HepG2 (cell line): ENCODE data around the gene SELENOH. TPM values are rescaled to one million over a fixed set of nuclear protein-coding genes. Genes with fewer than 3 reads are reported as not detected.
"Not testable (repeated sequence)": the region's sequence is repeated elsewhere in the genome, so short reads cannot be mapped to it uniquely, and the experiment has no call there.

Source experiments
- ATAC-seq: fragments of 200-7000 bp; cut with Tn5 transposase; 3 replicates; pipeline ENCODE4 v1.9.1; 2020; ENCODE audit warnings: mild to moderate bottlenecking, moderate library complexity
- BruUV-seq: library from RNA; stranded (reverse); fragments of 400-500 nt; replicated peaks from 2 replicates; lab custom pipeline; 2021; lab: Mats Ljungman, UMichigan
- CTCF ChIA-PET: fragments of 300-600 bp; formaldehyde crosslinking; extraction: SDS; loops from one replicate; lab custom pipeline; 2021; ENCODE audit warnings: low total read pairs, inconsistent platforms, low intra/inter-chr PET ratio; lab: Yijun Ruan, JAX
- POLR2A ChIA-PET: fragments of 350-600 bp; sonication (Branson Sonifier 250); formaldehyde crosslinking; loops from one replicate; lab custom pipeline; 2020; ENCODE audit warnings: antibody characterized with exemption, inconsistent platforms; lab: Yijun Ruan, JAX
- DNase-seq: peaks from one replicate; pipeline ENCODE4 v3.0.0-alpha.2; 2015; ENCODE audit warnings: low spot score
- FAIRE-seq: peaks from 3 replicates; lab custom pipeline; 2011; peaks lifted over from hg19 to GRCh38; lab: Jason Lieb, UNC
- H2AFZ ChIP-seq: one replicate; pipeline ENCODE4 v1.6.1; 2011; ENCODE audit warnings: low read length, inconsistent platforms
- H3K27ac ChIP-seq: fragments of 300-600 bp; 3 replicates; pipeline ENCODE4 v1.8.0; 2011; ENCODE audit warnings: mixed run types, mild to moderate bottlenecking, mixed read lengths, low read length, inconsistent platforms; ENCODE audit not compliant: insufficient read depth; ENCODE audit errors: extremely low read length
- H3K27me3 ChIP-seq, 2 experiments: fragments of 200-600 bp in 1 of 2; 2 replicates in 1 of 2; 3 replicates in 1 of 2; pipeline versions ENCODE4 v1.6.0 to v1.8.0; 2011; ENCODE audit warnings: low read length in 2 of 2, mild to moderate bottlenecking in 2 of 2, moderate library complexity in 2 of 2, inconsistent platforms in 1 of 2; ENCODE audit not compliant: insufficient read depth in 2 of 2, control insufficient read depth in 1 of 2
- H3K36me3 ChIP-seq, 2 experiments: fragments of 200-600 bp in 1 of 2; replicated peaks in 1 of 2; 2 replicates in 1 of 2; 3 replicates in 1 of 2; pipeline versions ENCODE4 v1.5.1 to v1.8.0; 2011; ENCODE audit warnings: low read length in 2 of 2, inconsistent platforms in 1 of 2; ENCODE audit not compliant: insufficient read depth in 2 of 2, control insufficient read depth in 1 of 2
- H3K4me1 ChIP-seq: 2 replicates; pipeline ENCODE4 v1.5.1; 2012; ENCODE audit warnings: low read length, inconsistent platforms; ENCODE audit not compliant: insufficient read depth
- H3K4me2 ChIP-seq: 2 replicates; pipeline ENCODE4 v1.6.0; 2011; ENCODE audit warnings: low read depth, low read length, inconsistent platforms
- H3K4me3 ChIP-seq, 3 experiments: fragments of 200-600 bp in 1 of 3; sonication (generic), shearing (Covaris generic) in 1 of 3; replicated peaks in 1 of 3; 2 replicates each; pipeline ENCODE4 v1.5.1; 2011 to 2016; ENCODE audit warnings: low read length in 3 of 3, inconsistent platforms in 2 of 3, low read depth in 2 of 3, mild to moderate bottlenecking in 2 of 3, control low read depth in 1 of 3, mixed read lengths in 1 of 3; ENCODE audit not compliant: insufficient read depth in 1 of 3
- H3K79me2 ChIP-seq: one replicate; pipeline ENCODE4 v1.6.1; 2011; ENCODE audit warnings: low read length, inconsistent platforms; ENCODE audit not compliant: insufficient read depth
- H3K9ac ChIP-seq: 2 replicates; pipeline ENCODE4 v1.6.0; 2011; ENCODE audit warnings: mild to moderate bottlenecking, low read depth, low read length, inconsistent platforms; ENCODE audit not compliant: insufficient read depth
- H3K9me3 ChIP-seq: 2 replicates; pipeline ENCODE4 v1.5.1; 2012; ENCODE audit warnings: mild to moderate bottlenecking, low read length
- H4K20me1 ChIP-seq: 2 replicates; pipeline ENCODE4 v1.6.0; 2011; ENCODE audit warnings: inconsistent platforms, mild to moderate bottlenecking, low read length, moderate library complexity; ENCODE audit not compliant: insufficient read depth
- ARNT2 ChIP-seq: sonication (generic); formaldehyde crosslinking; IDR thresholded peaks from 2 replicates; pipeline ENCODE4 v1.8.0; 2022; ENCODE audit warnings: mild to moderate bottlenecking, low read depth, missing genetic modification reagents, moderate library complexity
- CBX2 ChIP-seq, 2 experiments: fragments of 200-600 bp in 1 of 2; sonication (generic); formaldehyde crosslinking in 1 of 2; IDR thresholded peaks; 2 replicates each; pipeline versions ENCODE4 v1.7.0 to v1.8.1; 2018 to 2022; ENCODE audit warnings: low read depth in 2 of 2, low read length in 1 of 2, mild to moderate bottlenecking in 1 of 2, missing genetic modification reagents in 1 of 2
- EZH2 ChIP-seq: conservative IDR thresholded peaks from 2 replicates; pipeline ENCODE4 v1.6.1; 2012; ENCODE audit warnings: mild to moderate bottlenecking, low read depth, low read length, moderate library complexity
- KLF16 ChIP-seq, 2 experiments: sonication (generic) in 1 of 2; formaldehyde crosslinking in 1 of 2; IDR thresholded peaks; 2 replicates each; pipeline versions ENCODE4 v1.6.1 to v1.8.0; 2016 to 2023; ENCODE audit warnings: missing genetic modification reagents in 2 of 2, missing compliant biosample characterization in 1 of 2
- MED1 ChIP-seq: sonication (generic); formaldehyde crosslinking; IDR thresholded peaks from 2 replicates; pipeline ENCODE4 v1.4.0; 2020; ENCODE audit warnings: missing genetic modification reagents
- POLR2AphosphoS5 ChIP-seq: IDR thresholded peaks from 2 replicates; pipeline ENCODE4 v1.6.1; 2012; ENCODE audit warnings: low read depth, low read length
- PPARG ChIP-seq: conservative IDR thresholded peaks from 2 replicates; pipeline ENCODE4 v1.6.1; 2016; ENCODE audit warnings: missing biosample characterization, missing genetic modification reagents
- REXO4 ChIP-seq: sonication (generic); formaldehyde crosslinking; IDR thresholded peaks from 2 replicates; pipeline ENCODE4 v1.8.0; 2022; ENCODE audit warnings: missing genetic modification reagents, mild to moderate bottlenecking, borderline replicate concordance
- SSRP1 ChIP-seq: IDR thresholded peaks from 2 replicates; pipeline ENCODE4 v1.6.1; 2016; ENCODE audit warnings: control low read depth
- TIGD3 ChIP-seq: sonication (generic); formaldehyde crosslinking; IDR thresholded peaks from 2 replicates; pipeline ENCODE4 v1.5.1; 2020; ENCODE audit warnings: mild to moderate bottlenecking, missing genetic modification reagents, borderline replicate concordance
- TOE1 ChIP-seq: sonication (generic); formaldehyde crosslinking; IDR thresholded peaks from 2 replicates; pipeline ENCODE4 v1.4.0; 2020; ENCODE audit warnings: mild to moderate bottlenecking, missing genetic modification reagents
- ZKSCAN1 ChIP-seq: fragments of 150-350 bp; IDR thresholded peaks from 2 replicates; pipeline ENCODE4 v1.6.1; 2014; ENCODE audit warnings: low read length
- ZNF775 ChIP-seq: sonication (generic); formaldehyde crosslinking; IDR thresholded peaks from 2 replicates; pipeline ENCODE4 v1.4.0; 2020; ENCODE audit warnings: missing genetic modification reagents, mild to moderate bottlenecking, moderate library complexity, borderline replicate concordance
- ZNF891 ChIP-seq: sonication (generic); formaldehyde crosslinking; IDR thresholded peaks from 2 replicates; pipeline ENCODE4 v1.5.0; 2020; ENCODE audit warnings: mild to moderate bottlenecking, missing genetic modification reagents
- whole genome bisulfite sequencing: methylation state at CpG from one replicate; pipeline ENCODE4 v1.1.6; 2017; ENCODE audit warnings: low lambda C conversion rate; 5-methylcytosine and 5-hydroxymethylcytosine counted together
- in situ Hi-C: cut with HindIII; loops from 2 replicates; pipeline ENCODE4 v1.10.0; 2017; ENCODE audit warnings: low pct_unique_long_range_greater_than_20kb; ENCODE audit not compliant: extremely low pct_ligation_motif_present
- intact Hi-C: fragments of 100-400 bp; cut with micrococcal nuclease; formaldehyde crosslinking; loops from one replicate; pipeline ENCODE4 v1.10.0; 2022; ENCODE audit not compliant: unreplicated experiment
- polyA plus RNA-seq, 8 experiments: library from polyadenylated mRNA; depleted of rRNA in 3 of 8; stranded (reverse) in 7 of 8; unstranded in 1 of 8; fragments of >200 nt; fragmentation: Illumina TruSeq in 4 of 8; extraction: Trizol in 4 of 8; gene quantifications; 2 replicates each; pipeline versions ENCODE4 v1.2.1 to v1.2.3, GENCODE V29; 2011 to 2016; ENCODE audit warnings: low read depth in 4 of 8, missing spikeins in 1 of 8, mixed read lengths in 1 of 8; ENCODE audit not compliant: insufficient read depth in 1 of 8
- total RNA-seq, 5 experiments: library from RNA; depleted of rRNA; stranded (reverse); fragments of >200 nt; fragmentation: Illumina TruSeq; extraction: Trizol; gene quantifications; 2 replicates each; pipeline ENCODE4 v1.2.3, GENCODE V29; 2016; ENCODE audit warnings: low read depth in 1 of 5
- TF ChIP-seq, protein P1 (sequence below): sonication (generic); formaldehyde crosslinking; IDR thresholded peaks from 2 replicates; pipeline ENCODE4 v1.9.0; 2021; ENCODE audit warnings: missing genetic modification reagents, borderline replicate concordance

Gene SELENOH
- total and polyA plus RNA-seq, 2 of the 13 experiments (the other 11 are each of a cell fraction or from before 2014, with no cell fraction given) = 27.2 to 77.4 TPM

DNA sequence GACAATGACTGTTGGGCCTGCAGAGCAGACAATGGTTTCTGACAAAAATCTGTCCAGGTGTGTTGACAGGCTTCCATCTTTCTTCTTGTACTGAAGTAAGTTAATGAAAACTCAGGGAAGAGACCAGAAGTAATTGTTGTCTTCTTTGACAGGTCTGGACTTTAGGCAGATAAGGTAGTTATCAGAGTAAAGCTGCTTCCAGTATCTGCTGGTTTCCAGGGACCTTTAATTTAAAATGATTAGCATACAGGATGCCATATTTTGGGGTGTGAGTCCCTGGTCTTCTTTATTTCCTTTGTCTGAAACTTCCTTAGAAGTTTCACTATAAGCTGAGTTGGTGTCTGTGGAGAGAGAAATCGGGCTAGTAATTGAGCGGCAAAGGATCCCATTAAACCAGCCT, 27.5 kb upstream of the SELENOH start:
- peaks cover 0 to 7% of the 10 kb centered on the region in 2 experiments; a peak in 3 of 5 replicates for H3K36me3 ChIP-seq
- no peak for ATAC-seq
- peak overlapping the region; percentile 92 to 98 (median 92) for H3K4me3 ChIP-seq
- no peak for TF ChIP-seq POLR2AphosphoS5
- TF ChIP-seq MED1 = no peak
- no peak for TF ChIP-seq ARNT2 (CRISPR knock-in tag)
- no peak for TF ChIP-seq TIGD3 (CRISPR knock-in tag)
- TF ChIP-seq TOE1 (CRISPR knock-in tag) = no peak
- no peak for TF ChIP-seq PPARG (CRISPR knock-in tag)
- TF ChIP-seq, protein P1, sequence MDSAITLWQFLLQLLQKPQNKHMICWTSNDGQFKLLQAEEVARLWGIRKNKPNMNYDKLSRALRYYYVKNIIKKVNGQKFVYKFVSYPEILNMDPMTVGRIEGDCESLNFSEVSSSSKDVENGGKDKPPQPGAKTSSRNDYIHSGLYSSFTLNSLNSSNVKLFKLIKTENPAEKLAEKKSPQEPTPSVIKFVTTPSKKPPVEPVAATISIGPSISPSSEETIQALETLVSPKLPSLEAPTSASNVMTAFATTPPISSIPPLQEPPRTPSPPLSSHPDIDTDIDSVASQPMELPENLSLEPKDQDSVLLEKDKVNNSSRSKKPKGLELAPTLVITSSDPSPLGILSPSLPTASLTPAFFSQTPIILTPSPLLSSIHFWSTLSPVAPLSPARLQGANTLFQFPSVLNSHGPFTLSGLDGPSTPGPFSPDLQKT (CRISPR knock-in tag) = no peak
- TF ChIP-seq REXO4 (CRISPR knock-in tag) = no peak
- TF ChIP-seq SSRP1 (CRISPR knock-in tag) = no peak
- TF ChIP-seq KLF16 (CRISPR knock-in tag; IDR thresholded peaks at IDR 0.05) = no peak
- no peak for TF ChIP-seq EZH2
- TF ChIP-seq CBX2 (IDR thresholded peaks at IDR 0.05; ENCODE audit: low read depth, low read length) = no peak
- TF ChIP-seq CBX2 (CRISPR knock-in tag; IDR thresholded peaks at IDR 0.05; ENCODE audit: low read depth) = no peak
- TF ChIP-seq ZNF775 = no peak
- TF ChIP-seq ZKSCAN1 = no peak
- TF ChIP-seq ZNF891 (CRISPR knock-in tag) = no peak
- no peak overlapping the region for H2AFZ ChIP-seq
- H3K9me3 ChIP-seq = no peaks in the 10 kb centered on the region
- H3K4me2 ChIP-seq = peak overlapping the region; percentile 94
- no peak for FAIRE-seq
- H3K79me2 ChIP-seq = peaks cover 42% of the 10 kb centered on the region
- H3K27ac ChIP-seq = no peak overlapping the region
- no peaks in the 10 kb centered on the region; a peak in 1 of 5 replicates for H3K27me3 ChIP-seq
- BruUV-seq = no TSS peak
- intact Hi-C loops (loop anchor here (2.0 kb wide), 1 partner anchor 65 kb away; no protein-coding TSS in a partner anchor), in situ Hi-C loops (no loop called here)
- peak overlapping the region; percentile 91 for H3K9ac ChIP-seq
- H3K4me1 ChIP-seq = peaks cover 29% of the 10 kb centered on the region
- DNase-seq = no peak
- CTCF ChIA-PET = no interaction called here
- WGBS = 87% methylated on average over 2 of the region's 2 CpGs
- POLR2A ChIA-PET = interaction anchor here (1.0 to 1.5 kb wide), 3 partner anchors 9 to 28 kb away, joined by 3 to 6 read pairs (median 3); partner anchors contain the start of gene SELENOH
- H4K20me1 ChIP-seq = no peaks in the 10 kb centered on the region

DNA sequence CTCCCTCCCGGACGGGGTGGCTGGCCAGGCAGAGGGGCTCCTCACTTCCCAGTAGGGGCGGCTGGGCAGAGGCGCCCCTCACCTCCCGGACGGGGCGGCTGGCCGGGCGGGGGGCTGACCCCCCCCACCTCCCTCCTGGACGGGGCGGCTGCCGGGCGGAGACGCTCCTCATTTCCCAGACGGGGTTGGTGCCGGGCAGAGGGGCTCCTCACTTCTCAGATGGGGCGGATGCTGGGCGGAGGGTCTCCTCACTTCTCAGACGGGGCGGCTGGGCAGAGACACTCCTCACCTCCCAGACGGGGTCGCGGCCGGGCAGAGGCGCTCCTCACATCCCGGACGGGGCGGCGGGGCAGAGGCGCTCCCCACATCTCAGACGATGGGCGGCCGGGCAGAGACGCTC, 24.6 kb upstream of the SELENOH start:
- H4K20me1 ChIP-seq, H3K27me3 ChIP-seq, DNase-seq, H3K27ac ChIP-seq, H3K9ac ChIP-seq, H2AFZ ChIP-seq, POLR2A ChIA-PET, H3K4me2 ChIP-seq, BruUV-seq, H3K9me3 ChIP-seq, ATAC-seq, CTCF ChIA-PET, FAIRE-seq, intact Hi-C loops, H3K4me3 ChIP-seq, in situ Hi-C loops: not testable (repeated sequence)
- WGBS = 99% methylated on average over 9 of the region's 34 CpGs
- Histone ChIP-seq H3K4me1 (peaks cover 18% of the 10 kb centered on the region), H3K36me3 (peaks cover 4 to 23% of the 10 kb centered on the region in 2 experiments; a peak in 4 of 5 replicates), H3K79me2 (peaks cover 54% of the 10 kb centered on the region)
